GM10248 (cell line): ENCODE results near the gene UNK.

Experiments
- CTCF ChIA-PET: fragments of 300-600 bp; sonication (Branson Sonifier 250); formaldehyde crosslinking; extraction: SDS; loops from one replicate; lab custom pipeline; 2021; ENCODE audit warnings: antibody characterized with exemption; lab: Yijun Ruan, JAX
- POLR2A ChIA-PET: fragments of 350-650 bp; sonication (Branson Sonifier 250); formaldehyde crosslinking; extraction: SDS; loops from one replicate; lab custom pipeline; 2020; ENCODE audit warnings: antibody characterized with exemption; lab: Yijun Ruan, JAX
- DNase-seq: peaks from one replicate; pipeline ENCODE4 v3.0.0; 2012; ENCODE audit errors: extremely low spot score
- CTCF ChIP-seq: IDR thresholded peaks from 2 replicates; pipeline ENCODE4 v1.5.1; 2012; ENCODE audit warnings: mild to moderate bottlenecking, low read depth; ENCODE audit errors: extremely low read depth, missing control alignments, control extremely low read depth

UNK gene

DNA sequence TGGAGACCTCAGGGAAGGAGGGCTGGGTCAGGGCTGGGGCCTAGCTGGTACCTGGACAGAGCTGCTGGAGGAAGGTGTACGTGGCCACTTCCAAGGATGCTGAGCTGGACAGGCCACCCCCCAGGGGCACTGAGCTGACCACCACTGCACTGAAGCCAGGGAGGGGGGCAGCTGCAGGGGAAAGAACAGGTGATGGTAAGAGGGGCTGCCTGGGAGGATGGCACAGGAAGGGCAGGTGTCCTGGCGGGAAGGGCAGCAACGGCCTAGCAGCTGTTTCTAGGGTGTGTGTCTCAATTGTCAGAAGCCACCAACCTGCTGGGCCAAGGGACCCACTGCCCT is 21.4 kb upstream of the UNK start:
- no peak for DNase-seq
- no peak for TF ChIP-seq CTCF
- ChIA-PET POLR2A (interaction anchor here (0.6 to 6.2 kb wide), 3 partner anchors 13 to 474 kb away, joined by 3 to 97 read pairs (median 3); no protein-coding TSS in a partner anchor), CTCF (interaction anchor here (0.9 to 6.1 kb wide), 13 partner anchors 10 to 163 kb away, joined by 3 to 106 read pairs (median 7); partner anchors contain the start of genes SMIM5 and UNK)

DNA sequence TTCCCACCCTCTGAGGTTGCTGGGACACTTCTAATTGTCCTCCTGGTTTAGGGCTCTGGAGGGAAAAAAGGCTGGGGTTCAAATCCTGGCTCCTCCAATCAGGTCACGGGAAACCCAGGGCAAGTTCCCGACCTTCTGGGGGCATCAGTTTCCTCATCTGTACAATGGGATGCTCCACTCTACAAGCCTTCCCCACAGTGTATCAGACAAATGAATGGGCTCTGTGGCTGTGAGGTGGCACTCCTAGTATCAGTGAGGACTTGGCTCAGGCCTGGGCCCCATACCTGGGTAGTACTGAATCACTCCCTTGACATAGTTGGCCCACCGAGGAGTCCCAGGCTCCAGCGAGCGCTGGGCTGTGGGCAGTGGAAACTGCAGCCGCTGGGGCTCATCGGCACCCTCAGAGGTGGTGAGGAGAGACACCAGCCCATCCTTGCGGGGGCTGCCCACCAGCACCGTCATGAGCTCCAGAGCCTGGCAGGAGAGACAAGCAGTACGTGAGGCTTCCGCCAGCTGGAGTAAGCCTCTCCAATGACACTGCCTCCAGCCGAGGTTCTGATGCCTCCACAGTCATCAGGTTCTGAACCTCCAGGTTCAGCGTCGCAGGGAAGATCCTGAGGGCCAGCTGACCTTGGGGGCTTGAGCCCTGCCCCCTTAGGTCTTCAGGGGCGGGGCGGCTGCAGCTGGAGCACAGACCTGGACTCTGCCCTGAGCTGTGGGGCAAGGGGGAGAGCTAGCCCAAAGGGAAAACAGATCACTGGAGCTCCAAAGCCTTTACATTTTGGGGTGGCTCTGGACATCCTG is 20.8 kb upstream of the UNK start:
- CTCF ChIA-PET: interaction anchor here (0.7 to 6.1 kb wide), 29 partner anchors 8 to 163 kb away, joined by 3 to 106 read pairs (median 5); partner anchors contain the start of genes SMIM5, TRIM65, UNK and WBP2
- no peak for TF ChIP-seq CTCF
- DNase-seq: no peak
- POLR2A ChIA-PET: interaction anchor here (0.6 to 6.2 kb wide), 5 partner anchors 12 to 474 kb away, joined by 3 to 97 read pairs (median 3); a partner anchor contains a TSS

- TF ChIP-seq CTCF: no peak
- ChIA-PET POLR2A (interaction anchor here (0.6 to 6.2 kb wide), 3 partner anchors 11 to 32 kb away, joined by 3 to 97 read pairs (median 24); a partner anchor contains a TSS), CTCF (interaction anchor here (0.7 to 6.1 kb wide), 32 partner anchors 9 to 164 kb away, joined by 3 to 106 read pairs (median 5); partner anchors contain the start of genes SMIM5, TRIM65, UNK and WBP2)
- no peak for DNase-seq
Measured at GRCh38 chr17:75764417-75764710, 20.2 kb upstream of the UNK start.

DNA sequence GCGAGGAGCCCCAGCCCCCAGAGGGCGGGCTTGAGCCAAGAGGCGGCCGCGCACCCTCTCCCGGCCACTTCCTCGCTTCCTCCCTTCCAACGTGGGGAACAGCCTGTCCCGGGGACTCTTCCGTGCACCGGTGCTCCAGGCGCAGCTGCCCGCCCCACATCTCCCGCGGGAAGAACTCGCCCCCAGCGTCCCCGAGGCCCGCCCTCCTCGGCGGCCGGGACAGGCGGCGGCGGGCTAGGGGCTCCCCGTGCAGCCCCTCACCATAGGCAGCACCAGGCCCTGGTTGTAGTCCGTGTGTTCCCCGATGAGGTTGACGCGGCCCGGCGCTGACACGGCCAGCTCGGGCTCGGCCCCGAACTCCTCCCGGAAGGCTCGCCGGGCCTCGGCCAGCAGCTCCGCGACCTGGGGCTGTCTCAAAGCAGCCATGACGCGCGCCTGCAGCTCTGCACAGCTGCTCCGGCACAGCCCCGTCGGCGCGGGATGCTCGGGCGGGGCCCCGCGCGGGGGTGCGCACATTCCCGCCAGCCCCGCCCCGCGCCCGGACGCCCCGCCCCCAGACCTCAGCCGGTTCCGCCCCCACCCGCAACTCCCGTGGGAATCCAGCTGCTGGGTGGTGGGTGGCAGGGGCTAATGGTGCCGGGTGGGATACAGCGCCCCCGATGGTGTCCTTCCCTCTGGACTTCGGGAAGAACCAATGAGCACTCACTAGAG is 19.7 kb upstream of the UNK start, which contains the start of gene GALK1:
GALK1 (minus strand) TSS at position 482 of the 711 bp plus-strand sequence; CDS start at position 426, 56 bp downstream.
- CTCF ChIA-PET: interaction anchor here (0.7 to 6.1 kb wide), 34 partner anchors 9 to 164 kb away, joined by 3 to 106 read pairs (median 5); partner anchors contain the start of genes SMIM5, TRIM65 and UNK
- peak; percentile 88 for TF ChIP-seq CTCF

GRCh38 chr17:75765981-75766380 is 18.6 kb upstream of the UNK start:
- ChIA-PET POLR2A (interaction anchor here (3.0 to 6.2 kb wide), 2 partner anchors 10 to 14 kb away, joined by 24 to 97 read pairs; a partner anchor contains a TSS), CTCF (interaction anchor here (0.7 to 6.1 kb wide), 13 partner anchors 11 to 240 kb away, joined by 3 to 106 read pairs (median 5); partner anchors contain the start of gene UNK)
- DNase-seq: no peak
- TF ChIP-seq CTCF: no peak

More for the DNA sequence above, 19.7 kb upstream of the UNK start, which contains the start of gene GALK1:
- peak; percentile 89 for DNase-seq
- POLR2A ChIA-PET: interaction anchor here (0.6 to 6.2 kb wide), 4 partner anchors 11 to 500 kb away, joined by 3 to 97 read pairs (median 14); a partner anchor contains a TSS
